ENCODE results near the gene MAST4.
A peak's percentile ranks its signal among the peaks of the same experiment; 100 is the strongest.

Gene MAST4

DNA sequence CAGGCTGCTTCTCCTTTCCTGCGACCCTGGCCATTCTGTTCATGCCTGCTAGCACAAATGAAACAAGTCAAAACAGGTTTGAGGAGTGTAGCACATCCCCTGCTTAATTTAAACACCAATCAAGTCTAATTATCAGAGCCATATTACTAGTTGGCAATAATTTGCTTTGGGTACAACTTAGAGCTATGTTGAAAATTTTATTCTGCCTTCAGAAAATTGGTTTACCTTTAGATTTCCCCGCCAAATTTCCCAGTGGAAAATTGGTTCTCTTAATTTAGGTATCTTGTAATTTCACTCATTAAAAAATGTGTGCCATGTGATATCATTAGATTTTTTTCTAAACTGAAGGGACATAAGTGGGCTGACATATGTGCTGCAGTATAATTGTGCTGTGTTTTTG is 265.8 kb downstream of the MAST4 start:
- Histone ChIP-seq H3K4me1 (ENCODE audit: control insufficient read depth, insufficient read depth, low read length) (peaks cover 28% of the 10 kb centered on the region), H3K9ac (ENCODE audit: low read depth, low read length) (no peak overlapping the region), H3K27me3 (ENCODE audit: control insufficient read depth, insufficient read depth, low read length) (no peaks in the 10 kb centered on the region), H3K36me3 (ENCODE audit: control insufficient read depth, insufficient read depth, low read length) (no peaks in the 10 kb centered on the region), H3K9me3 (ENCODE audit: control insufficient read depth, insufficient read depth, low read length) (no peaks in the 10 kb centered on the region), H3K4me3 (ENCODE audit: low read depth, low read length) (no peak overlapping the region), H3K27ac (ENCODE audit: low read depth, low read length) (no peak overlapping the region)

DNA sequence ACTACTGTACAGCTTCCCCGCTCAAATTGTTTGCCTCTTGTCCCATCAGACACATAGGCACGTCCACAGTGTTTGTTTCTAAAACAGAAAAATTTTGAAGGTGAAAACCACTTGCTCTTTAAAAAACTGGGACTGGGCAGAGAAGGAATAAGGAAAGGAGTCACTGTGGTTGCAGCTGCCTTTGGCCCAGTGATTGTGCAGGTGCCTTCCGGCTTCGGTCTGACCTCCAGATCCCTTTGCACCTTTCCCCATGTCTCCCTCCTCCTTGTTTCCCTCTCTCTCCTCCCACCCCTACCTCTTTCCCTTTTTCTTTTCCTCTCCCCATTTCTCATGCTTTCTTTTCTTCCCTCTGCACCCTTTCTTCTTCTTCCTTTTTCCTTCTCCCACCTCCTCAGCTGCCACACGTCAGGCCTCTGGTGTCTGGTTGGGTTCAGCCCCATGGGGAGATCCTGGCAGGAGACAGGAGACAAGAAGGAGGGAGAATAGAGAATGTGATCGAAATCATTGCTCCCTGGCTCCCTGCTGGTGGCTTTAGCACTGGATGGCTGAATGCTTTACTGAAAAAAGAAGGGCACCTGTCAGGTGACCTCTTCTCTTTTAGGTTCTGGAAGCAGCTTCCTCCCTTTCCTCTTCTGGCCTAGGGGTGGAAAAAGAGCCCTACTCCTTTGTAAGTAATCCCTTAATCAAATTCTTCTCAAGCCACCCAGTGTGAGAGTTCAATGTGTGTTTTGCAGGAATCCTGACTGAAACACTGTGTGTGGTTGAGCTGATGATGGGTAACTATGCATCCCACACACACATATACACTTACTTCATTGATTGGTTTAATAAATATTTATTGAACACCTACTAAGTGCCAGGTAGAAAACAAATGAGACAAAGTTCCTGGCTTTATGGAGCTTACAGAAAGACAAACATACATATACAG is 267.3 kb downstream of the MAST4 start:
- no peaks in the 10 kb centered on the region for H3K36me3 ChIP-seq (ENCODE audit: control insufficient read depth, insufficient read depth, low read length)
- no peak overlapping the region for H3K4me3 ChIP-seq (ENCODE audit: low read depth, low read length)
- H3K9me3 ChIP-seq (ENCODE audit: control insufficient read depth, insufficient read depth, low read length), result no peaks in the 10 kb centered on the region
- no peaks in the 10 kb centered on the region for H3K27me3 ChIP-seq (ENCODE audit: control insufficient read depth, insufficient read depth, low read length)
- peaks cover 38% of the 10 kb centered on the region for H3K4me1 ChIP-seq (ENCODE audit: control insufficient read depth, insufficient read depth, low read length)
- peak overlapping the region; percentile 61 for H3K27ac ChIP-seq (ENCODE audit: low read depth, low read length)
- no peak overlapping the region for H3K9ac ChIP-seq (ENCODE audit: low read depth, low read length)

GRCh38 chr5:66864240-66864884 is 268.2 kb downstream of the MAST4 start:
- Histone ChIP-seq H3K4me3 (ENCODE audit: low read depth, low read length) (no peak overlapping the region), H3K9ac (ENCODE audit: low read depth, low read length) (no peak overlapping the region), H3K4me1 (ENCODE audit: control insufficient read depth, insufficient read depth, low read length) (peaks cover 38% of the 10 kb centered on the region), H3K27ac (ENCODE audit: low read depth, low read length) (peak overlapping the region; percentile 37), H3K27me3 (ENCODE audit: control insufficient read depth, insufficient read depth, low read length) (no peaks in the 10 kb centered on the region), H3K9me3 (ENCODE audit: control insufficient read depth, insufficient read depth, low read length) (no peaks in the 10 kb centered on the region), H3K36me3 (ENCODE audit: control insufficient read depth, insufficient read depth, low read length) (no peaks in the 10 kb centered on the region)

- Histone ChIP-seq H3K27me3 (ENCODE audit: control insufficient read depth, insufficient read depth, low read length) (no peaks in the 10 kb centered on the region), H3K27ac (ENCODE audit: low read depth, low read length) (no peak overlapping the region), H3K9me3 (ENCODE audit: control insufficient read depth, insufficient read depth, low read length) (no peaks in the 10 kb centered on the region), H3K4me1 (ENCODE audit: control insufficient read depth, insufficient read depth, low read length) (peaks cover 27% of the 10 kb centered on the region), H3K36me3 (ENCODE audit: control insufficient read depth, insufficient read depth, low read length) (no peaks in the 10 kb centered on the region), H3K9ac (ENCODE audit: low read depth, low read length) (no peak overlapping the region), H3K4me3 (ENCODE audit: low read depth, low read length) (no peak overlapping the region)
Measured at GRCh38 chr5:66867618-66868322, 271.6 kb downstream of the MAST4 start.

DNA sequence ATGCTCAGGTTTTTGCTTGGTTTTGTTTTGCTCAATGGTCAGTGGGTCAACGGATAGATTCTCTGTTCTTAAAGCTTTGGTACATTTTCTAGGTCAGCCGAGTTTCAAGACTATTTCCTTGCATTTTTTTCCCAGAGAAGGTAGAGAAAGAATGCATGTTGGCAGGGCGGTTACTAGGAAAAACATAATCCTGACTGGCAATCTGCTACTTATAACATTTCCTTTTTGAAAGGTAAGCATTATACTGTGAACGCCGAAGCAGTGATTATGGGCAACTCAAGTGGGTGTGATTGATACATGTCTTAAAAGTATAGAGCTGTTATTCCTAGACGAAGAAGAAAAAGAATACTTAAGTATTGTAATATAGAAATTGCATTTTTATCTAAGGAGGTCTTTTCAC is 273.2 kb downstream of the MAST4 start:
- Histone ChIP-seq H3K4me1 (ENCODE audit: control insufficient read depth, insufficient read depth, low read length) (peaks cover 11% of the 10 kb centered on the region; the same call in 1 of the 2 replicates), H3K27me3 (ENCODE audit: control insufficient read depth, insufficient read depth, low read length) (no peaks in the 10 kb centered on the region), H3K9ac (ENCODE audit: low read depth, low read length) (no peak overlapping the region), H3K27ac (ENCODE audit: low read depth, low read length) (no peak overlapping the region), H3K36me3 (ENCODE audit: control insufficient read depth, insufficient read depth, low read length) (no peaks in the 10 kb centered on the region), H3K4me3 (ENCODE audit: low read depth, low read length) (no peak overlapping the region), H3K9me3 (ENCODE audit: control insufficient read depth, insufficient read depth, low read length) (no peaks in the 10 kb centered on the region)

DNA sequence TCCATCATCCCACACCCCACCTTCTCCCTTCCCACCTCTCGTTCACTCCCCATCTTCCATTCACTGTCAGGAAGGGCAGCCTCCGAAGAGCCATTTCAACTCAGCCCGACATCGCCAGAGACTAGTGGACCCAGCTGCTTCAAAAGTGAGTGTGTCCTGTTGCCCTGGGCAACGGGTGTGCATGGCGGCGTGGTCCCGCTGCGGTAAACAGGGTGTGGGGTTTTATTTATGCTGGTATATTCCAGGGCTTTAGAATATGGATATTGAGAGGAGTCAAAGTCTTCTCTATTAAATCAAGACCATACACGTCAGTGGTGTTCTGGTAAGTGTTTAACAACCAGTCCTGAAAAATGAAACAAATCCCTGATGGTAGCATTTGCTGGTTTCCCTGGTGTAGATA is 274.5 kb downstream of the MAST4 start:
- H3K9ac ChIP-seq (ENCODE audit: low read depth, low read length), result no peak overlapping the region
- no peaks in the 10 kb centered on the region for H3K9me3 ChIP-seq (ENCODE audit: control insufficient read depth, insufficient read depth, low read length)
- no peaks in the 10 kb centered on the region for H3K36me3 ChIP-seq (ENCODE audit: control insufficient read depth, insufficient read depth, low read length)
- H3K27ac ChIP-seq (ENCODE audit: low read depth, low read length), result no peak overlapping the region
- H3K27me3 ChIP-seq (ENCODE audit: control insufficient read depth, insufficient read depth, low read length), result no peaks in the 10 kb centered on the region
- peaks cover 10% of the 10 kb centered on the region; the same call in 1 of the 2 replicates for H3K4me1 ChIP-seq (ENCODE audit: control insufficient read depth, insufficient read depth, low read length)
- no peak overlapping the region for H3K4me3 ChIP-seq (ENCODE audit: low read depth, low read length)

DNA sequence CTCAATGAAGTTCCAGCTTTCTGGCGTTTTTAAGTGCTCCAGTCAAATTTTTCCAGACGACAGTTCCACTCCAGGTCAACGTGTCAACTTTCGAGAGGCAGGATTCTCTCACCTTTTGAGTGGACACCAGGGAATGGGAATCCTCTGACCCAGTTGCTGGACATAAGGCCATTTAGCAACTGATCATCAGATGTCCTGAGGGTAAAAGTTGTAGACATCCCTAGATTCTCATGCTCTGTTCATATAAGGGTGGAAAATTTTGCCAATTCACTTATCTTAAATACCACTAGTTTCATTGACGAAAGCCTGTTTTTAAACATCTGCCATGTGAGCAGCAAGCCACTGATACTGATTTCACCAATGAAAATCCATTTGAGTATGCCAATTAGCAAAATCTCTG is 275.5 kb downstream of the MAST4 start:
- peaks cover 10% of the 10 kb centered on the region; the same call in 1 of the 2 replicates for H3K4me1 ChIP-seq (ENCODE audit: control insufficient read depth, insufficient read depth, low read length)
- no peaks in the 10 kb centered on the region for H3K27me3 ChIP-seq (ENCODE audit: control insufficient read depth, insufficient read depth, low read length)
- H3K36me3 ChIP-seq (ENCODE audit: control insufficient read depth, insufficient read depth, low read length), result no peaks in the 10 kb centered on the region
- no peak overlapping the region for H3K4me3 ChIP-seq (ENCODE audit: low read depth, low read length)
- no peak overlapping the region for H3K9ac ChIP-seq (ENCODE audit: low read depth, low read length)
- H3K27ac ChIP-seq (ENCODE audit: low read depth, low read length), result no peak overlapping the region
- H3K9me3 ChIP-seq (ENCODE audit: control insufficient read depth, insufficient read depth, low read length), result no peaks in the 10 kb centered on the region

DNA sequence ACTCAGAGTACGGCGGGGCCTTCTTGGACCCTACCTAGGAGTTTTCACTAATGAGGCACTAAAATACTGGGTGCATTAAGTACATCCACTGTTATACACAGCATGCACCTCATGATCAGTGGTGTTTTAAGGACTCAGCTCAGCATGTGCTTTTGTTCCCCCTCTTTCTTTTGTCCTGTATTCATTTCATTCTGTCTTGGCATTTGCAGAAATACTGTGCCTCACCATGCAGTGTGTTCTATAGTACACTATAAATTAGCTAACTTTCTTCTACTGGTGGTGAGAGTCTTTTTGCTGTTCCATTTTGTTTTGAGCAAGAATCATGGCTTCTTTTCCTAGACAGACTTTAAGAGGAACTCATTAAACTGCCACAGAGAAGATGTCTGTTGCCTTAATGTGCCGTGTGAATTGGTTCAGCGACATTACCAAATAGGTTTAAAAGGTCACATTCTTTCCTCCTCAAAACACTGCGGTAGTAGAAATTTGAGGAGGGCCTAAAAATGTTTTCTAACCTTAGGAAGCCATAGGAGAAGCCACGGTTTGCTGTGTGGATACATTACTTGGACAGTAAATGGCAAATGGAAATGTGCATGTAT is 276.6 kb downstream of the MAST4 start:
- no peaks in the 10 kb centered on the region for H3K27me3 ChIP-seq (ENCODE audit: control insufficient read depth, insufficient read depth, low read length)
- no peak overlapping the region for H3K9ac ChIP-seq (ENCODE audit: low read depth, low read length)
- H3K9me3 ChIP-seq (ENCODE audit: control insufficient read depth, insufficient read depth, low read length), result no peaks in the 10 kb centered on the region
- H3K27ac ChIP-seq (ENCODE audit: low read depth, low read length), result no peak overlapping the region
- H3K4me1 ChIP-seq (ENCODE audit: control insufficient read depth, insufficient read depth, low read length), result peaks cover 2% of the 10 kb centered on the region; the same call in 1 of the 2 replicates
- H3K36me3 ChIP-seq (ENCODE audit: control insufficient read depth, insufficient read depth, low read length), result no peaks in the 10 kb centered on the region
- H3K4me3 ChIP-seq (ENCODE audit: low read depth, low read length), result no peak overlapping the region

DNA sequence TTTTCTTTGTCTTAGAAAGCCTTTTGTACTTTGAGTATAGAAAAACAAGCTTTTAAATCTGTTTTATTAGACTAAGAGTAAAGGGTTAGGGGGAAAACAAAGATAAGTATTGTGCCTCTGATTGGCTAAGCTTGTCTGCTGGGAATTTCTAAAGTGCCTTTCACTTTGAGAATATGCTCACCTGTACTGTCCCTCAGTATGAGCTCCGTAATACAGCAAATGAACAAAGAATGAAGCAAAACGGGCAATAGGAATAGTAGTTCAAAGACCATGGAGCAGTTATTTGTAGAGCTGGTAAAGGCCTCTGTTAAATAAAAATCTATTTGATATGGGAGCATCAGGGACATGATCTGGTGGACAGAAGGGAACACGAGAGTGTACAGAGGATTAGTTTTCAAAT is 277.8 kb downstream of the MAST4 start:
- Histone ChIP-seq H3K4me3 (ENCODE audit: low read depth, low read length) (no peak overlapping the region), H3K4me1 (ENCODE audit: control insufficient read depth, insufficient read depth, low read length) (no peaks in the 10 kb centered on the region)

DNA sequence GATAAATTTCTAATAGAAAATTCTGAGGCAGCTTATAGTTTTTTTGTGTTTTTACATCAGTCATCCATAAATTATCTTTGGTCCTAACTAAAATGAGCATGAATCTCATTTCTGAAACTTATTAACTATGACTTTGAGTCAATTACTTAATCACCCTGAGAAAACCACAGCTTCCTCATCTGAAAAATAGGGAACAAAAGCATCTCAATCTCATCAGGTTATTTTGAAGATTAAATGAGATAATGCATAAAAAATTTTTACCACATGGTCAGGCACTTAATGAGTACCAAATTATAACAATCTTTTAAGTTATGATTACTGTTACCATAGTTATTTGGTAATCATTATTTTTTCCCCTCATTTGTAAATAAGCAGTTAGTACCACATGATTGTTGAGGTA is 279.1 kb downstream of the MAST4 start:
- no peak overlapping the region for H3K9ac ChIP-seq (ENCODE audit: low read depth, low read length)
- no peaks in the 10 kb centered on the region for H3K27me3 ChIP-seq (ENCODE audit: control insufficient read depth, insufficient read depth, low read length)

More for the DNA sequence above, 277.8 kb downstream of the MAST4 start:
- H3K27ac ChIP-seq (ENCODE audit: low read depth, low read length), result no peak overlapping the region
- no peaks in the 10 kb centered on the region for H3K36me3 ChIP-seq (ENCODE audit: control insufficient read depth, insufficient read depth, low read length)
- no peaks in the 10 kb centered on the region for H3K27me3 ChIP-seq (ENCODE audit: control insufficient read depth, insufficient read depth, low read length)
- no peak overlapping the region for H3K9ac ChIP-seq (ENCODE audit: low read depth, low read length)
- no peaks in the 10 kb centered on the region for H3K9me3 ChIP-seq (ENCODE audit: control insufficient read depth, insufficient read depth, low read length)

More for the DNA sequence above, 279.1 kb downstream of the MAST4 start:
- Histone ChIP-seq H3K4me1 (ENCODE audit: control insufficient read depth, insufficient read depth, low read length) (no peaks in the 10 kb centered on the region), H3K27ac (ENCODE audit: low read depth, low read length) (no peak overlapping the region), H3K4me3 (ENCODE audit: low read depth, low read length) (no peak overlapping the region), H3K9me3 (ENCODE audit: control insufficient read depth, insufficient read depth, low read length) (no peaks in the 10 kb centered on the region), H3K36me3 (ENCODE audit: control insufficient read depth, insufficient read depth, low read length) (no peaks in the 10 kb centered on the region)
